GM10266 (cell line): ENCODE data around the gene PCYT1A.
"Not testable (repeated sequence)": the region's sequence is repeated elsewhere in the genome, so short reads cannot be mapped to it uniquely, and the experiment has no call there.

ENCODE experiments used
- DNase-seq: peaks from one replicate; pipeline ENCODE4 v3.0.0; 2012; ENCODE audit errors: extremely low spot score
- CTCF ChIP-seq: IDR thresholded peaks from 2 replicates; pipeline ENCODE4 v1.5.1; 2012; ENCODE audit warnings: mild to moderate bottlenecking, low read depth; ENCODE audit not compliant: control insufficient read depth, insufficient read depth; ENCODE audit errors: missing control alignments

PCYT1A gene

GRCh38 chr3:196246612-196247308, 40.8 kb downstream of the PCYT1A start:
- no peak for TF ChIP-seq CTCF
- no peak for DNase-seq

GRCh38 chr3:196244166-196244565, 43.4 kb downstream of the PCYT1A start:
- not testable (repeated sequence) for DNase-seq

GRCh38 chr3:196241704-196242103, 45.8 kb downstream of the PCYT1A start:
- no peak for DNase-seq
- no peak for TF ChIP-seq CTCF

- DNase-seq: no peak
- TF ChIP-seq CTCF: no peak
These were observed 47.1 kb downstream of the PCYT1A start for GRCh38 chr3:196240424-196240823.

GRCh38 chr3:196238612-196239560, 48.6 kb downstream of the PCYT1A start:
- no peak for DNase-seq
- TF ChIP-seq CTCF: no peak

- TF ChIP-seq CTCF: no peak
- peak; percentile 66 for DNase-seq
These were observed 50.3 kb downstream of the PCYT1A start for GRCh38 chr3:196237203-196237602.

GRCh38 chr3:196236223-196236622, 51.3 kb downstream of the PCYT1A start:
- no peak for TF ChIP-seq CTCF
- DNase-seq: no peak
